ENCODE measurements around the gene USP10.

USP10 gene

DNA sequence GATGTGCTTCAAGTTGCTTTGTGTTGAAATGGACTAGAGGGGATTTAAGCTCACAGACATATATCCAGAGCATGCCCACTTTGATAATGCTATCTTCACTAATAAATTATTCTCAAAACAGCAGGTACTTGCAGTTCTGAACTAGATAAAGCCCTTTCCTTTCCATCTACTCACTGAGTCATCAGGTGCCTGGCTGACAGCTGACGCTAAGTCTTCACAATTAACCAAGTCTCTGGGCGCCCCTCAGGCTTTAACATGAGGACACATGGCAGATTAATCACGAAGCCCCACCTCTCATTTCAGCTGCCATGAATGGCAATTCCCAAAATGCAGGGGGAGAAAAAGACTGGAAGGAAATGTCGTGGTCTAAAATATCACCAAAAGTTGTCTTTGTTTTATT, 90.5 kb downstream of the USP10 start:
- CTCF ChIA-PET = no interaction called here
- POLR2A ChIA-PET = no interaction called here

GRCh38 chr16:84791088-84791487, 91.3 kb downstream of the USP10 start:
- no peaks in the 10 kb centered on the region; a peak in 1 of 3 replicates for H3K36me3 ChIP-seq (ENCODE audit: control insufficient read depth in 2 of 2, insufficient read depth in 1 of 2, low read length in 2 of 2)
- H3K9me3 ChIP-seq (ENCODE audit: control insufficient read depth, insufficient read depth, low read depth, low read length) = no peaks in the 10 kb centered on the region
- H3K4me3 ChIP-seq (ENCODE audit: low read depth, low read length) = no peak overlapping the region
- CTCF ChIA-PET = interaction anchor here (0.7 kb wide), 1 partner anchor 285 kb away, joined by 3 read pairs; no protein-coding TSS in a partner anchor
- H3K4me1 ChIP-seq (ENCODE audit: control insufficient read depth, insufficient read depth, low read length) = no peaks in the 10 kb centered on the region
- POLR2A ChIA-PET = no interaction called here
- TF ChIP-seq ZNF792 (tag by site-specific recombination; IDR thresholded peaks at IDR 0.05) = no peak
- TF ChIP-seq ZBTB44 (tag by site-specific recombination; IDR thresholded peaks at IDR 0.05) = peak; percentile 87
- H3K27ac ChIP-seq (ENCODE audit: extremely low read depth, low read depth, low read length) = no peak overlapping the region

More for the DNA sequence above, 90.5 kb downstream of the USP10 start:
- Histone ChIP-seq H3K9me3 (ENCODE audit: control insufficient read depth, insufficient read depth, low read depth, low read length) (no peaks in the 10 kb centered on the region), H3K4me3 (ENCODE audit: low read depth, low read length) (no peak overlapping the region), H3K36me3 (ENCODE audit: control insufficient read depth in 2 of 2, insufficient read depth in 1 of 2, low read length in 2 of 2) (no peaks in the 10 kb centered on the region; a peak in 1 of 3 replicates), H3K4me1 (ENCODE audit: control insufficient read depth, insufficient read depth, low read length) (peaks cover 3% of the 10 kb centered on the region; the same call in 1 of the 2 replicates), H3K27ac (ENCODE audit: extremely low read depth, low read depth, low read length) (no peak overlapping the region)
- no peak for TF ChIP-seq ZNF239 (tag by site-specific recombination; IDR thresholded peaks at IDR 0.05)
- TF ChIP-seq ZNF426 (tag by site-specific recombination; IDR thresholded peaks at IDR 0.05) = peak; percentile 8; the same call in 1 of the 2 replicates

- ChIA-PET POLR2A (no interaction called here), CTCF (interaction anchor here (0.7 kb wide), 1 partner anchor 285 kb away, joined by 3 read pairs; no protein-coding TSS in a partner anchor)
- Histone ChIP-seq H3K36me3 (ENCODE audit: control insufficient read depth in 2 of 2, insufficient read depth in 1 of 2, low read length in 2 of 2) (no peaks in the 10 kb centered on the region; a peak in 1 of 3 replicates), H3K4me1 (ENCODE audit: control insufficient read depth, insufficient read depth, low read length) (no peaks in the 10 kb centered on the region), H3K9me3 (ENCODE audit: control insufficient read depth, insufficient read depth, low read depth, low read length) (no peaks in the 10 kb centered on the region), H3K4me3 (ENCODE audit: low read depth, low read length) (no peak overlapping the region), H3K27ac (ENCODE audit: extremely low read depth, low read depth, low read length) (no peak overlapping the region)
- TF ChIP-seq ZNF670 (tag by site-specific recombination; IDR thresholded peaks at IDR 0.05; ENCODE audit: low read depth) = no peak
- TF ChIP-seq ZNF580 (tag by site-specific recombination; IDR thresholded peaks at IDR 0.05) = no peak
- TF ChIP-seq, protein P1, sequence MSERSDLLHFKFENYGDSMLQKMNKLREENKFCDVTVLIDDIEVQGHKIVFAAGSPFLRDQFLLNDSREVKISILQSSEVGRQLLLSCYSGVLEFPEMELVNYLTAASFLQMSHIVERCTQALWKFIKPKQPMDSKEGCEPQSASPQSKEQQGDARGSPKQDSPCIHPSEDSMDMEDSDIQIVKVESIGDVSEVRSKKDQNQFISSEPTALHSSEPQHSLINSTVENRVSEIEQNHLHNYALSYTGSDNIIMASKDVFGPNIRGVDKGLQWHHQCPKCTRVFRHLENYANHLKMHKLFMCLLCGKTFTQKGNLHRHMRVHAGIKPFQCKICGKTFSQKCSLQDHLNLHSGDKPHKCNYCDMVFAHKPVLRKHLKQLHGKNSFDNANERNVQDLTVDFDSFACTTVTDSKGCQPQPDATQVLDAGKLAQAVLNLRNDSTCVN (tag by site-specific recombination; optimal IDR thresholded peaks at IDR 0.05) = no peak
- TF ChIP-seq KLF9 (tag by site-specific recombination; IDR thresholded peaks at IDR 0.05; ENCODE audit: low read depth) = no peak
- no peak for TF ChIP-seq RBAK (tag by site-specific recombination; IDR thresholded peaks at IDR 0.05)
- TF ChIP-seq ZNF555 (tag by site-specific recombination; conservative IDR thresholded peaks at IDR 0.05) = no peak
- no peak for TF ChIP-seq BCL11B (tag by site-specific recombination; IDR thresholded peaks at IDR 0.05; ENCODE audit: low read depth)
- TF ChIP-seq OSR2 (tag by site-specific recombination; IDR thresholded peaks at IDR 0.05) = no peak
- no peak for TF ChIP-seq ZBTB17 (tag by site-specific recombination; IDR thresholded peaks at IDR 0.05)
- no peak for TF ChIP-seq ZNF24 (tag by site-specific recombination; IDR thresholded peaks at IDR 0.05)
- no peak for TF ChIP-seq HIC1 (tag by site-specific recombination; IDR thresholded peaks at IDR 0.05)
Observed at GRCh38 chr16:84791501-84791900, 91.7 kb downstream of the USP10 start.

All from HEK293 (cell line).